A673 (cell line): Measurements from ENCODE around the gene DAB1. TPM values are rescaled to one million over a fixed set of nuclear protein-coding genes. Genes with fewer than 3 reads are reported as not detected.

Experiments
- BruUV-seq: library from RNA; stranded (reverse); fragments of 400-500 nt; replicated peaks from 2 replicates; lab custom pipeline; 2021; lab: Mats Ljungman, UMichigan
- CTCF ChIA-PET: fragments of 300-600 bp; sonication (Branson Sonifier 250); formaldehyde crosslinking; loops from one replicate; lab custom pipeline; 2022; ENCODE audit warnings: antibody characterized with exemption; lab: Charles Lee
- POLR2A ChIA-PET: fragments of 300-600 bp; sonication (Branson Sonifier 250); formaldehyde crosslinking; loops from one replicate; lab custom pipeline; 2022; ENCODE audit warnings: antibody characterized with exemption; ENCODE audit not compliant: low non-redundant PET; lab: Charles Lee
- DNase-seq: peaks from one replicate; pipeline ENCODE4 v3.0.0-alpha.2; 2015; ENCODE audit warnings: low spot score
- H3K27ac ChIP-seq: fragments of 200-600 bp; sonication (generic); 2 replicates; pipeline ENCODE4 v1.5.1; 2016; ENCODE audit warnings: mixed run types, low read depth, mild to moderate bottlenecking, mixed read lengths, antibody characterized with exemption, low read length; ENCODE audit not compliant: poor library complexity, severe bottlenecking
- H3K27me3 ChIP-seq: fragments of 200-600 bp; sonication (generic); replicated peaks from 2 replicates; pipeline ENCODE4 v1.6.1; 2017; ENCODE audit warnings: mixed run types, low read depth, mild to moderate bottlenecking, mixed read lengths, antibody characterized with exemption, low read length; ENCODE audit not compliant: insufficient read depth, poor library complexity
- H3K36me3 ChIP-seq: fragments of 200-600 bp; sonication (generic); 2 replicates; pipeline ENCODE4 v1.6.1; 2016; ENCODE audit warnings: mixed run types, mild to moderate bottlenecking, mixed read lengths, antibody characterized with exemption, low read length; ENCODE audit not compliant: insufficient read depth, poor library complexity, severe bottlenecking
- H3K4me1 ChIP-seq: fragments of 200-600 bp; sonication (generic); 2 replicates; pipeline ENCODE4 v1.6.1; 2017; ENCODE audit warnings: mixed run types, mild to moderate bottlenecking, mixed read lengths, antibody characterized with exemption, low read length; ENCODE audit not compliant: insufficient read depth, poor library complexity, severe bottlenecking
- H3K4me3 ChIP-seq: fragments of 200-600 bp; sonication (generic); 2 replicates; pipeline ENCODE4 v1.5.1; 2016; ENCODE audit warnings: low read depth, mixed run types, mild to moderate bottlenecking, mixed read lengths, low read length; ENCODE audit not compliant: poor library complexity, severe bottlenecking
- H3K9me3 ChIP-seq: fragments of 200-600 bp; sonication (generic); 2 replicates; pipeline ENCODE4 v1.6.1; 2016; ENCODE audit warnings: mixed run types, low read depth, mild to moderate bottlenecking, mixed read lengths, antibody characterized with exemption, low read length; ENCODE audit not compliant: poor library complexity, severe bottlenecking
- EZH2 ChIP-seq: fragments of 200-600 bp; sonication (generic); IDR thresholded peaks from 2 replicates; pipeline ENCODE4 v1.6.1; 2017; ENCODE audit warnings: borderline replicate concordance, low read depth, mild to moderate bottlenecking, mixed read lengths, antibody characterized with exemption, low read length; ENCODE audit not compliant: poor library complexity, severe bottlenecking
- intact Hi-C: fragments of 100-400 bp; cut with micrococcal nuclease; formaldehyde crosslinking; loops from one replicate; pipeline ENCODE4 v1.10.0; 2022; ENCODE audit not compliant: unreplicated experiment
- total RNA-seq: library from RNA; stranded (reverse); gene quantifications from 2 replicates; pipeline ENCODE4 v1.2.3, GENCODE V29; 2021
- TF ChIP-seq, protein P1 (sequence below): fragments of 300-800, 200-600 bp; sonication (generic); conservative IDR thresholded peaks from 2 replicates; pipeline ENCODE4 v1.5.1; 2017; ENCODE audit warnings: low read depth, mild to moderate bottlenecking, antibody characterized with exemption, low read length, moderate library complexity, mixed read lengths

Gene DAB1
- total RNA-seq, 1 experiment from 2014 or later: 112 TPM

DNA sequence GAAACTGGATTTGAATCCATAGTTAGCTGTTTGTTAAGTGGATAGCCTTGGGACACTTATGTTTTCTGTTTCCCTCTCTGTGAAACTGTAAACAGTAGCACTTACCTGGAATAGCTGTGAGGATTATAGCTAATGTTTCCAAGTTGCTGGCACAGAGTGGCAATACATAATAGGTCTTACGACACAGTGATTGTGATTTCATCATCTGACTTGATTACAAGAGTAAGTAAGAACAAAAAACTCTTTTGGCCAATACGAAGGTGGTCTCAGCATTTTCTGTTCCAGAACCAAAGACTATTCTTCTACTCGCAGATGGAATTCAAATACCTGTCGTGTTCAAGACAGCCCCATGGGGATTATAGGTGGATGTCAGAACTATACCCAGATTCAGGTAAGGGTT is 460.2 kb downstream of the DAB1 start:
- Histone ChIP-seq H3K4me3 (no peak overlapping the region), H3K27ac (no peak overlapping the region), H3K36me3 (no peaks in the 10 kb centered on the region), H3K27me3 (no peaks in the 10 kb centered on the region), H3K4me1 (peaks cover 5% of the 10 kb centered on the region), H3K9me3 (no peaks in the 10 kb centered on the region)
- intact Hi-C loops: no loop called here
- ChIA-PET POLR2A (no interaction called here), CTCF (no interaction called here)
- no peak for DNase-seq
- no TSS peak for BruUV-seq
- TF ChIP-seq, protein P1, sequence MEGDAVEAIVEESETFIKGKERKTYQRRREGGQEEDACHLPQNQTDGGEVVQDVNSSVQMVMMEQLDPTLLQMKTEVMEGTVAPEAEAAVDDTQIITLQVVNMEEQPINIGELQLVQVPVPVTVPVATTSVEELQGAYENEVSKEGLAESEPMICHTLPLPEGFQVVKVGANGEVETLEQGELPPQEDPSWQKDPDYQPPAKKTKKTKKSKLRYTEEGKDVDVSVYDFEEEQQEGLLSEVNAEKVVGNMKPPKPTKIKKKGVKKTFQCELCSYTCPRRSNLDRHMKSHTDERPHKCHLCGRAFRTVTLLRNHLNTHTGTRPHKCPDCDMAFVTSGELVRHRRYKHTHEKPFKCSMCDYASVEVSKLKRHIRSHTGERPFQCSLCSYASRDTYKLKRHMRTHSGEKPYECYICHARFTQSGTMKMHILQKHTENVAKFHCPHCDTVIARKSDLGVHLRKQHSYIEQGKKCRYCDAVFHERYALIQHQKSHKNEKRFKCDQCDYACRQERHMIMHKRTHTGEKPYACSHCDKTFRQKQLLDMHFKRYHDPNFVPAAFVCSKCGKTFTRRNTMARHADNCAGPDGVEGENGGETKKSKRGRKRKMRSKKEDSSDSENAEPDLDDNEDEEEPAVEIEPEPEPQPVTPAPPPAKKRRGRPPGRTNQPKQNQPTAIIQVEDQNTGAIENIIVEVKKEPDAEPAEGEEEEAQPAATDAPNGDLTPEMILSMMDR: no peak
- no peak for TF ChIP-seq EZH2

DNA sequence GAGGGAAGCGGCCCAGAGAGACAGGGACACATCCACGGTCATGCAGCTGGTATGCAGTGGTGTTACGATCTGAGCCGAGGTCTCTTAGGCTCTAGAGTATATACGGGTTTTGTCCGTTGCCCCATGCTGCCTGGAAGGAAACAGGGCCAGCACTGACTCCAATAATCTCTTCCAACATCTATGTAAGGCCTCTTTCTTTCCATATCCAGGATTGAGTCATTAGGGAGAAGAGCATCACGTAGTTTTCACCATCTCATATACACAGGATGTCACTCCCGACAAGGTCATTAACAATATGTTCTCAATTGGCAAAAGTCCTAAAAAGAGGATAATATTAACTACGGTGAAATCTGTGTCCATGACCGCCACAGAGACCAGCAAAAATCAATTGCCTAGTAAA is 462.4 kb downstream of the DAB1 start:
- Histone ChIP-seq H3K9me3 (no peaks in the 10 kb centered on the region), H3K4me1 (peaks cover 5% of the 10 kb centered on the region), H3K4me3 (no peak overlapping the region), H3K27ac (no peak overlapping the region), H3K36me3 (no peaks in the 10 kb centered on the region), H3K27me3 (no peaks in the 10 kb centered on the region)
- DNase-seq: no peak
- ChIA-PET CTCF (no interaction called here), POLR2A (no interaction called here)
- BruUV-seq: no TSS peak
- TF ChIP-seq, protein P1: no peak
- TF ChIP-seq EZH2: no peak
- intact Hi-C loops: no loop called here

DNA sequence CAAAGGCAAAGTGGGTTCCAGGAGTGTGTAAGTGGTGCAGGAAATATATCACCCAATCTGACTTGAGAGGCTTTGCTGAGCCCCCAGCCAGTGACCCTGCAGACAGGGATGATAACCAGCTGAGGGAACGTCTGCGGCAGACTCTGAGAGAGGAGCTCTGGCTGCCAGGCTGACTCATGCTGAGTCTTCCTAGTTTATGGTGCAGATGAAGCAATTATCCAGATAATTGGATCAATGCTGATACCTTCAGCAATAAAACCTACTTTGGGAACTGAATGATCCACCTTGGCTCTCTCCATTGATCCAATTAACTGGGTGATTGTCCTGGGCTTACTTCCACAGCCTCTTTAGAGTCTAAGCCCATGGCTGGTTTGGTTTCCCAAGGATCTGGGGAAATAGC is 465.3 kb downstream of the DAB1 start:
- no peaks in the 10 kb centered on the region for H3K36me3 ChIP-seq
- ChIA-PET CTCF (no interaction called here), POLR2A (no interaction called here)
- no peaks in the 10 kb centered on the region for H3K9me3 ChIP-seq
- intact Hi-C loops: no loop called here
- H3K4me3 ChIP-seq: no peak overlapping the region
- BruUV-seq: no TSS peak
- peak; percentile 52 for DNase-seq
- no peaks in the 10 kb centered on the region for H3K27me3 ChIP-seq
- H3K27ac ChIP-seq: no peak overlapping the region
- peaks cover under 1% of the 10 kb centered on the region for H3K4me1 ChIP-seq
- TF ChIP-seq, protein P1: no peak
- no peak for TF ChIP-seq EZH2
